B cell (primary cell): ENCODE results near the gene IPO5. TPM values are rescaled to one million over a fixed set of nuclear protein-coding genes. Genes with fewer than 3 reads are reported as not detected.

ENCODE experiments used
- ATAC-seq: fragments of 200-7000 bp; cut with Tn5 transposase; one replicate; pipeline ENCODE4 v1.10.0; 2021; ENCODE audit warnings: low read depth, mild to moderate bottlenecking, moderate number of reproducible peaks, moderate library complexity
- CTCF ChIA-PET: fragments of 350-600 bp; sonication (Branson Sonifier 250); formaldehyde crosslinking; loops from one replicate; lab custom pipeline; 2021; ENCODE audit warnings: antibody characterized with exemption, inconsistent platforms; lab: Charles Lee
- POLR2A ChIA-PET: fragments of 350-600 bp; sonication (Branson Sonifier 250); formaldehyde crosslinking; loops from one replicate; lab custom pipeline; 2021; ENCODE audit warnings: antibody characterized with exemption; lab: Charles Lee
- DNase-seq: peaks from one replicate; pipeline ENCODE4 v3.0.0; 2013
- H2AFZ ChIP-seq: 2 replicates; pipeline ENCODE4 v1.6.1; 2012; ENCODE audit warnings: mild to moderate bottlenecking, low read depth, low read length; ENCODE audit not compliant: insufficient read depth, poor library complexity, severe bottlenecking
- H3K27ac ChIP-seq, 2 donors: 1 replicate in 1 of 2; 2 replicates in 1 of 2; pipeline ENCODE4 v1.5.1; 2012 to 2013; ENCODE audit warnings: low read length in 2 of 2, mild to moderate bottlenecking in 2 of 2, moderate library complexity in 1 of 2
- H3K27me3 ChIP-seq, 4 experiments: fragments of 200-600 bp in 1 of 4; sonication (generic) in 1 of 4; replicated peaks in 1 of 4; 1 replicate in 2 of 4; 2 replicates in 2 of 4; pipeline versions ENCODE4 v1.6.1 to v1.7.0; 2013 to 2016; ENCODE audit warnings: low read length in 3 of 4, mild to moderate bottlenecking in 2 of 4, mixed read lengths in 1 of 4, moderate library complexity in 1 of 4; ENCODE audit not compliant: insufficient read depth in 4 of 4, control insufficient read depth in 3 of 4; ENCODE audit errors: control extremely low read depth in 1 of 4
- H3K36me3 ChIP-seq, 2 experiments: replicated peaks in 1 of 2; 1 replicate in 1 of 2; 2 replicates in 1 of 2; pipeline versions ENCODE4 v1.6.1 to v1.7.1; 2013; ENCODE audit warnings: low read length in 1 of 2; ENCODE audit not compliant: insufficient read depth in 2 of 2, control insufficient read depth in 1 of 2; ENCODE audit errors: control extremely low read depth in 1 of 2, extremely low read depth in 1 of 2
- H3K4me1 ChIP-seq, 2 donors: fragments of 200-600 bp in 1 of 2; sonication (generic) in 1 of 2; 1 replicate in 1 of 2; 2 replicates in 1 of 2; pipeline versions ENCODE4 v1.5.1 to v1.6.1; 2013 to 2017; ENCODE audit warnings: low read length in 2 of 2; ENCODE audit not compliant: control insufficient read depth in 2 of 2, insufficient read depth in 2 of 2
- H3K4me2 ChIP-seq: replicated peaks from 2 replicates; pipeline ENCODE3; 2012; ENCODE audit warnings: mild to moderate bottlenecking, low read depth, low read length; ENCODE audit not compliant: poor library complexity, severe bottlenecking
- H3K4me3 ChIP-seq, 5 experiments: fragments of 200-600 bp in 1 of 5; sonication (generic) in 1 of 5; 1 replicate in 3 of 5; 2 replicates in 2 of 5; pipeline versions ENCODE4 v1.5.1 to v1.7.0; 2011 to 2016; ENCODE audit warnings: low read length in 4 of 5, mild to moderate bottlenecking in 4 of 5, low read depth in 2 of 5, control low read depth in 1 of 5, moderate library complexity in 1 of 5; ENCODE audit not compliant: insufficient read depth in 1 of 5; ENCODE audit errors: control extremely low read depth in 1 of 5, extremely low read depth in 1 of 5
- H3K79me2 ChIP-seq: fragments of 200-600 bp; sonication (generic); one replicate; pipeline ENCODE4 v1.6.0; 2016; ENCODE audit warnings: low read length; ENCODE audit not compliant: control insufficient read depth, insufficient read depth
- H3K9ac ChIP-seq: fragments of 200-600 bp; sonication (generic); 2 replicates; pipeline ENCODE4 v1.6.1; 2017; ENCODE audit warnings: mild to moderate bottlenecking, low read length, moderate library complexity
- H3K9me3 ChIP-seq, 3 donors: one replicate each; pipeline versions ENCODE4 v1.6.1 to v1.7.1; 2013; ENCODE audit warnings: low read length in 2 of 3; ENCODE audit not compliant: control insufficient read depth in 2 of 3, insufficient read depth in 1 of 3; ENCODE audit errors: control extremely low read depth in 1 of 3
- H4K20me1 ChIP-seq: 2 replicates; pipeline ENCODE4 v1.6.0; 2012; ENCODE audit warnings: mild to moderate bottlenecking, low read length; ENCODE audit not compliant: insufficient read depth, control insufficient read depth, poor library complexity, severe bottlenecking
- H3K27ac Mint-ChIP-seq: one replicate; pipeline ENCODE4 v1.8.0; 2021; ENCODE audit warnings: mixed read lengths
- H3K27me3 Mint-ChIP-seq: one replicate; pipeline ENCODE4 v1.8.0; 2021; ENCODE audit warnings: mixed read lengths
- H3K4me1 Mint-ChIP-seq: one replicate; pipeline ENCODE4 v1.8.0; 2021; ENCODE audit warnings: mixed read lengths
- H3K4me3 Mint-ChIP-seq: one replicate; pipeline ENCODE4 v1.8.0; 2021; ENCODE audit warnings: mixed read lengths
- H3K9me3 Mint-ChIP-seq: one replicate; pipeline ENCODE4 v1.8.0; 2022; ENCODE audit warnings: mixed read lengths; ENCODE audit not compliant: insufficient read depth
- EZH2 ChIP-seq: IDR thresholded peaks from 2 replicates; pipeline ENCODE4 v1.6.1; 2012; ENCODE audit warnings: borderline replicate concordance, low read depth, mild to moderate bottlenecking, moderate library complexity, low read length; ENCODE audit not compliant: insufficient read depth, poor library complexity, severe bottlenecking
- WGBS: methylation state at CpG from one replicate; pipeline ENCODE4 v1.1.5; 2013; ENCODE audit warnings: missing lambda C conversion rate; ENCODE audit not compliant: insufficient coverage; 5-methylcytosine and 5-hydroxymethylcytosine counted together
- intact Hi-C: fragments of 100-400 bp; cut with micrococcal nuclease; formaldehyde crosslinking; loops from one replicate; pipeline ENCODE4 v1.10.0; 2022
- polyA plus RNA-seq: library from polyadenylated mRNA; depleted of rRNA; stranded (reverse); fragments of >200 nt; gene quantifications from 2 replicates; pipeline ENCODE4 v1.2.3, GENCODE V29; 2012
- total RNA-seq, 2 donors: library from RNA; stranded (reverse); fragments of 120-200 nt in 1 of 2; gene quantifications; 1 replicate in 1 of 2; 2 replicates in 1 of 2; pipeline versions ENCODE4 v1.2.3 to v1.2.4, GENCODE V29; 2013 to 2022
- TF ChIP-seq, protein P1 (sequence below): fragments of 200-600 bp; IDR thresholded peaks from one replicate; pipeline ENCODE4 v1.8.0; 2022; ENCODE audit warnings: antibody characterized with exemption, mild to moderate bottlenecking

Gene IPO5
- total and polyA plus RNA-seq, 2 donors (not counting 1 experiment from before 2014, with no cell fraction given) = 25.9 to 76.4 TPM

DNA sequence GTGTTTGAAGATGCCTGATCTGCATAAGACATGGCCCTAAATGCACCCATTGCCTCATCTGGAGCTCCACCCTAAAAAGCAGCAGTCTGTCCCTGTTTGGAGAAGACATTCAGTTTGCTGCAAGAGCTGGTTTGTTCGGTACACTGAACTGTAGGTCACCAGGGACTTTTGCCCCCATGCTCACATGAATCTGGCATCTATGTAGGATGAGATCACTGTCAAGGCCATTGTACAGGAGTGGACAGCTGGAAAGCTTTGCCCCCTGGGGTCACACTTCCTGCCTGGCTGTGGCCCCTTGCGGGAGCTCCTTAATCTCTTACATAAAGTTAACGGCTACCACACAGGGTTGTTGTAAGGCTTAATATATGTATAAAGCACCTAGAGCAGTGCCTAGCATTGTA lies 73.0 kb downstream of the IPO5 start:
- no peaks in the 10 kb centered on the region for H3K4me1 Mint-ChIP-seq
- no peaks in the 10 kb centered on the region for H3K9me3 Mint-ChIP-seq
- Histone ChIP-seq H2AFZ (no peak overlapping the region), H3K27ac (no peak overlapping the region), H3K9ac (no peak overlapping the region), H3K27me3 (no peaks in the 10 kb centered on the region), H3K4me3 (no peak overlapping the region), H4K20me1 (no peaks in the 10 kb centered on the region), H3K36me3 (peaks cover 0 to 15% of the 10 kb centered on the region in 2 experiments), H3K4me1 (no peaks in the 10 kb centered on the region), H3K4me2 (no peak overlapping the region), H3K9me3 (no peaks in the 10 kb centered on the region), H3K79me2 (no peaks in the 10 kb centered on the region)
- CTCF ChIA-PET = no interaction called here
- no peak overlapping the region for H3K4me3 Mint-ChIP-seq
- H3K27me3 Mint-ChIP-seq = no peaks in the 10 kb centered on the region
- no peak for DNase-seq
- POLR2A ChIA-PET = no interaction called here
- ATAC-seq = no peak
- intact Hi-C loops = no loop called here
- no peak for TF ChIP-seq EZH2
- TF ChIP-seq, protein P1, sequence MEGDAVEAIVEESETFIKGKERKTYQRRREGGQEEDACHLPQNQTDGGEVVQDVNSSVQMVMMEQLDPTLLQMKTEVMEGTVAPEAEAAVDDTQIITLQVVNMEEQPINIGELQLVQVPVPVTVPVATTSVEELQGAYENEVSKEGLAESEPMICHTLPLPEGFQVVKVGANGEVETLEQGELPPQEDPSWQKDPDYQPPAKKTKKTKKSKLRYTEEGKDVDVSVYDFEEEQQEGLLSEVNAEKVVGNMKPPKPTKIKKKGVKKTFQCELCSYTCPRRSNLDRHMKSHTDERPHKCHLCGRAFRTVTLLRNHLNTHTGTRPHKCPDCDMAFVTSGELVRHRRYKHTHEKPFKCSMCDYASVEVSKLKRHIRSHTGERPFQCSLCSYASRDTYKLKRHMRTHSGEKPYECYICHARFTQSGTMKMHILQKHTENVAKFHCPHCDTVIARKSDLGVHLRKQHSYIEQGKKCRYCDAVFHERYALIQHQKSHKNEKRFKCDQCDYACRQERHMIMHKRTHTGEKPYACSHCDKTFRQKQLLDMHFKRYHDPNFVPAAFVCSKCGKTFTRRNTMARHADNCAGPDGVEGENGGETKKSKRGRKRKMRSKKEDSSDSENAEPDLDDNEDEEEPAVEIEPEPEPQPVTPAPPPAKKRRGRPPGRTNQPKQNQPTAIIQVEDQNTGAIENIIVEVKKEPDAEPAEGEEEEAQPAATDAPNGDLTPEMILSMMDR = no peak
- 100% methylated on average over 1 of the region's 3 CpGs for WGBS
- no peak overlapping the region for H3K27ac Mint-ChIP-seq

DNA sequence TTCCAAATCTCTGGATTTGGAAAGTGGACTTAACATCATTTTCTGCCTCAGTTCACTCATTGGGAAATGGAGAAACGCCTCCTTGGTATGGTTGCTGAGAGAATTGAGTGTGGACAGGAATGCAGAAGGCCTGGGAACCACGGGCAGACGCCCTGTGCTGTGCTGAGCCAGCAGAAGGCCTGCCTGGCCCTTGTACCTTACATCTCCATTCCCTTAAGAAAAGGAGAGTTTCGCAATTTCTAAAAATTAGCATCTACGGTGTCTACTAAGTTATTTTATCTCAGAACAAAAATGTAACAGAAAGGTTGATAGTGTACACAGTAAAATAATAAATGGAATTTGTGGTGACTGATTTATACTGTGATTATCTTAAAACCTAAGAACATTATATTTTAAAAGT lies 78.7 kb downstream of the IPO5 start:
- H3K4me1 Mint-ChIP-seq = no peaks in the 10 kb centered on the region
- H2AFZ ChIP-seq = no peak overlapping the region
- DNase-seq (no peak), ATAC-seq (no peak)
- ChIA-PET POLR2A (no interaction called here), CTCF (no interaction called here)
- H3K4me3 ChIP-seq = no peak overlapping the region
- intact Hi-C loops = no loop called here
- no peaks in the 10 kb centered on the region for H3K36me3 ChIP-seq
- TF ChIP-seq, protein P1 = no peak
- no peak for TF ChIP-seq EZH2
- H3K9me3 ChIP-seq = no peaks in the 10 kb centered on the region
- no peak overlapping the region for H3K27ac Mint-ChIP-seq
- no CpG with 5 or more reads among the region's 5 CpGs for WGBS
- no peak overlapping the region for H3K9ac ChIP-seq
- H3K27ac ChIP-seq = no peak overlapping the region
- H4K20me1 ChIP-seq = no peaks in the 10 kb centered on the region
- no peak overlapping the region for H3K4me3 Mint-ChIP-seq
- H3K4me1 ChIP-seq = no peaks in the 10 kb centered on the region
- no peaks in the 10 kb centered on the region for H3K9me3 Mint-ChIP-seq
- H3K4me2 ChIP-seq = no peak overlapping the region
- H3K79me2 ChIP-seq = no peaks in the 10 kb centered on the region
- no peaks in the 10 kb centered on the region for H3K27me3 ChIP-seq
- no peaks in the 10 kb centered on the region for H3K27me3 Mint-ChIP-seq
